Subcutaneous abdominal adipose tissue (tissue), 5 donors: ENCODE results near the gene ATL1.

Source experiments
- H3K27ac ChIP-seq: one replicate; pipeline ENCODE4 v1.7.0; 2013; ENCODE audit warnings: low read depth, mild to moderate bottlenecking, inconsistent platforms, low read length, moderate library complexity
- H3K27me3 ChIP-seq, 5 donors: one replicate each; pipeline ENCODE4 v1.7.0; 2013; ENCODE audit warnings: low read length in 5 of 5, inconsistent platforms in 1 of 5; ENCODE audit not compliant: control insufficient read depth in 5 of 5, insufficient read depth in 4 of 5
- H3K36me3 ChIP-seq, 5 donors: one replicate each; pipeline ENCODE4 v1.7.0; 2013; ENCODE audit warnings: low read length in 5 of 5; ENCODE audit not compliant: control insufficient read depth in 5 of 5, insufficient read depth in 5 of 5
- H3K4me1 ChIP-seq, 5 donors: one replicate each; pipeline ENCODE4 v1.7.0; 2013; ENCODE audit warnings: low read length in 5 of 5, mild to moderate bottlenecking in 3 of 5, moderate library complexity in 1 of 5; ENCODE audit not compliant: control insufficient read depth in 5 of 5, insufficient read depth in 5 of 5
- H3K4me3 ChIP-seq, 5 donors: one replicate each; pipeline ENCODE4 v1.7.0; 2013; ENCODE audit warnings: low read length in 5 of 5, low read depth in 1 of 5
- H3K9ac ChIP-seq, 5 donors: one replicate each; pipeline ENCODE4 v1.7.0; 2013; ENCODE audit warnings: low read length in 5 of 5, mild to moderate bottlenecking in 4 of 5, moderate library complexity in 3 of 5
- H3K9me3 ChIP-seq, 5 donors: one replicate each; pipeline ENCODE4 v1.7.0; 2013; ENCODE audit warnings: low read length in 5 of 5; ENCODE audit not compliant: control insufficient read depth in 5 of 5
- donor health status: healthy.
- donor health status: healthy.
- donor health status: healthy.
- donor health status: healthy.
- donor health status: healthy.

ATL1 gene

DNA sequence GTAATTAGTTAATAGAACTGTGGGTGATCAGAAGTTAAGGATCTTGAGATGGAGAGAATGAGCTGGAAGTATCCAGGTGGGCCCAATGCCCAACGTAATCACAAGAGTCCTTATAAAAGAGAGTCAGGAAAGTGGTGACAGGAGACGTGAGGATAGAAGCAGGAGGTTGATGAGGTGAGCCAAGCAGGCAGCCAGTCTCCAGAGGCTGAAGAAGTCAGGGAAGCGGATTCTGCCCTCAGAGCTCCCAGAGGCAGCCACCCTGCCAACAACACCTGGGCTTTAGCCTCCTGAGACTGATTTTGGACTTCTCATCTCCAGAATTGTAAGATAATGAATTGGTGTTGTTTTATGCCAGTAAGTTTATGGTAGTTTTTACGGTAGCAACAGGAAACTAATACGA, 118.2 kb downstream of the ATL1 start:
- no peak overlapping the region for H3K9ac ChIP-seq
- H3K27me3 ChIP-seq = no peaks in the 10 kb centered on the region
- no peaks in the 10 kb centered on the region for H3K9me3 ChIP-seq
- H3K4me3 ChIP-seq = no peak overlapping the region
- H3K27ac ChIP-seq = no peak overlapping the region
- H3K4me1 ChIP-seq = peaks cover 0 to 16% (median 4%) of the 10 kb centered on the region in 5 donors
- no peaks in the 10 kb centered on the region for H3K36me3 ChIP-seq

DNA sequence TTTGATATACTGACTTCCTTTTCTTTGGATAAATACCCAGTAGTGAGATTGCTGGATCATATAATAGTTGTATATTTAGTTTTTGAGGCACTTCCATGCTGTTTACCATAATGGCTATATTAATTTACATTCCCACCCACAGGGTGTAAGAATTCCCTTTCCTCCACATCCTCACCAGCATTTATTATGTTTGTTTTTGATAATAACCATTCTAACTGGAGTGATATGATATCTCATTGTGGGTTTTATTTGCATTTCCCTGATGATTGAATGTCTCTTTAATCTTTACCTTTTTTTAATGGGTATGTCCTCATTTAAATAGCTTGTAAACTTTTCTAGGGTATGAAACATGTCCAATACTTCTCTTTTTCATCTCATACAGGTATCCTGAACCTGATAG, 119.7 kb downstream of the ATL1 start:
- H3K4me3 ChIP-seq = no peak overlapping the region
- H3K4me1 ChIP-seq = peaks cover 0 to 16% (median 4%) of the 10 kb centered on the region in 5 donors
- no peaks in the 10 kb centered on the region for H3K36me3 ChIP-seq
- no peak overlapping the region for H3K9ac ChIP-seq
- no peak overlapping the region for H3K27ac ChIP-seq
- H3K27me3 ChIP-seq = no peaks in the 10 kb centered on the region
- H3K9me3 ChIP-seq = no peaks in the 10 kb centered on the region
